Measurements from ENCODE around the gene PEX7. TPM values are rescaled to one million over a fixed set of nuclear protein-coding genes. Genes with fewer than 3 reads are reported as not detected.
"Not testable (repeated sequence)": the region's sequence is repeated elsewhere in the genome, so short reads cannot be mapped to it uniquely, and the experiment has no call there.

Gene PEX7
- total RNA-seq, 4 donors from 2014 or later = 4.7 to 9.7 (median 6.9) TPM

- TF ChIP-seq CTCF (IDR thresholded peaks at IDR 0.05) = no peak
- DNase-seq (ENCODE audit: low spot score) = no peak
- ATAC-seq (ENCODE audit: low FRiP score) = no peak
Measured at GRCh38 chr6:136798044-136798443, 24.3 kb upstream of the PEX7 start.

- no peak for TF ChIP-seq CTCF (IDR thresholded peaks at IDR 0.05)
- DNase-seq (ENCODE audit: low spot score) (no peak), ATAC-seq (ENCODE audit: low FRiP score) (no peak)
Measured at GRCh38 chr6:136801581-136801980, 20.8 kb upstream of the PEX7 start.

GRCh38 chr6:136803608-136804007 lies 18.8 kb upstream of the PEX7 start:
- ATAC-seq (ENCODE audit: low FRiP score) = no peak
- no peak for DNase-seq (ENCODE audit: low spot score)
- TF ChIP-seq CTCF (IDR thresholded peaks at IDR 0.05) = no peak

- no peak for TF ChIP-seq CTCF (IDR thresholded peaks at IDR 0.05)
- no peak for DNase-seq (ENCODE audit: low spot score)
- ATAC-seq (ENCODE audit: low FRiP score) = no peak
Measured at GRCh38 chr6:136809091-136809860, 13.1 kb upstream of the PEX7 start.

GRCh38 chr6:136811272-136811671 lies 11.1 kb upstream of the PEX7 start:
- DNase-seq (ENCODE audit: low spot score) (no peak), ATAC-seq (ENCODE audit: low FRiP score) (no peak)

GRCh38 chr6:136812174-136812573 lies 10.2 kb upstream of the PEX7 start:
- DNase-seq (ENCODE audit: low spot score) (no peak), ATAC-seq (ENCODE audit: low FRiP score) (no peak)
- no peak for TF ChIP-seq CTCF (IDR thresholded peaks at IDR 0.05)

More at GRCh38 chr6:136811272-136811671, 11.1 kb upstream of the PEX7 start:
- TF ChIP-seq CTCF (IDR thresholded peaks at IDR 0.05) = no peak

- ATAC-seq (ENCODE audit: low FRiP score); DNase-seq (ENCODE audit: low spot score): not testable (repeated sequence)
Measured at GRCh38 chr6:136815608-136816007, 6.8 kb upstream of the PEX7 start.
